K562 (cell line): ENCODE results near the gene TMCO1. TPM values are rescaled to one million over a fixed set of nuclear protein-coding genes. Genes with fewer than 3 reads are reported as not detected.
A peak's percentile ranks its signal among the peaks of the same experiment; 100 is the strongest.
"Not testable (repeated sequence)": the region's sequence is repeated elsewhere in the genome, so short reads cannot be mapped to it uniquely, and the experiment has no call there.

Experiments
- ATAC-seq: fragments of 200-7000 bp; cut with Tn5 transposase; 3 replicates; pipeline ENCODE4 v1.9.1; 2020; ENCODE audit warnings: moderate library complexity
- BruUV-seq: library from RNA; stranded (reverse); fragments of 400-500 nt; replicated peaks from 2 replicates; lab custom pipeline; 2021; lab: Mats Ljungman, UMichigan
- CTCF ChIA-PET: fragments of 300-600 bp; formaldehyde crosslinking; extraction: SDS; loops from one replicate; lab custom pipeline; 2021; ENCODE audit warnings: low intra/inter-chr PET ratio; lab: Yijun Ruan, JAX
- POLR2A ChIA-PET: fragments of 300-600, 350-650 bp; sonication (Branson Sonifier 250); formaldehyde crosslinking; extraction: SDS; loops from one replicate; lab custom pipeline; 2021; ENCODE audit warnings: antibody characterized with exemption, inconsistent platforms; lab: Yijun Ruan, JAX
- DNase-seq, 4 experiments: peaks; one replicate each; pipeline versions ENCODE4 v3.0.0 to v3.0.0-alpha.2; 2011 to 2018; ENCODE audit warnings: low spot score in 3 of 4, mixed read lengths in 3 of 4; ENCODE audit errors: extremely low read depth in 1 of 4
- FAIRE-seq: peaks from 2 replicates; lab custom pipeline; 2011; peaks lifted over from hg19 to GRCh38; lab: Jason Lieb, UNC
- H2AFZ ChIP-seq: 2 replicates; pipeline ENCODE4 v1.6.0; 2011; ENCODE audit warnings: low read depth, low read length, control low read depth, inconsistent platforms
- H3K27ac ChIP-seq: fragments of 200-600 bp; 3 replicates; pipeline ENCODE4 v1.8.0; 2011; ENCODE audit warnings: low read depth, mild to moderate bottlenecking, control low read depth, inconsistent platforms, low read length, moderate library complexity, mixed read lengths; ENCODE audit errors: extremely low read depth
- H3K27me3 ChIP-seq, 2 experiments: fragments of 300-600 bp in 1 of 2; 2 replicates in 1 of 2; 3 replicates in 1 of 2; pipeline versions ENCODE4 v1.6.0 to v1.8.0; 2011; ENCODE audit warnings: inconsistent platforms in 2 of 2, low read length in 2 of 2, mild to moderate bottlenecking in 1 of 2, mixed read lengths in 1 of 2, moderate library complexity in 1 of 2; ENCODE audit not compliant: control insufficient read depth in 2 of 2, insufficient read depth in 2 of 2
- H3K36me3 ChIP-seq: fragments of 300-600 bp; 3 replicates; pipeline ENCODE4 v1.8.0; 2011; ENCODE audit warnings: mild to moderate bottlenecking, low read length, inconsistent platforms; ENCODE audit not compliant: control insufficient read depth, insufficient read depth
- H3K4me1 ChIP-seq, 2 experiments: fragments of 200-600 bp in 1 of 2; replicated peaks in 1 of 2; 2 replicates in 1 of 2; 3 replicates in 1 of 2; pipeline versions ENCODE4 v1.5.1 to v1.8.0; 2011; ENCODE audit warnings: inconsistent platforms in 2 of 2, low read length in 2 of 2, mild to moderate bottlenecking in 1 of 2, mixed read lengths in 1 of 2, moderate library complexity in 1 of 2; ENCODE audit not compliant: control insufficient read depth in 2 of 2, insufficient read depth in 2 of 2
- H3K4me2 ChIP-seq: 2 replicates; pipeline ENCODE4 v1.6.1; 2011; ENCODE audit warnings: low read length, control low read depth, inconsistent platforms, mixed read lengths; ENCODE audit not compliant: insufficient read depth
- H3K4me3 ChIP-seq: fragments of 200-600 bp; sonication (generic), shearing (Covaris generic); 2 replicates; pipeline ENCODE4 v1.5.1; 2016; ENCODE audit warnings: control low read depth, inconsistent platforms
- H3K79me2 ChIP-seq: fragments of 200-600 bp; 3 replicates; pipeline ENCODE4 v1.8.0; 2011; ENCODE audit warnings: low read length, inconsistent platforms; ENCODE audit not compliant: control insufficient read depth, insufficient read depth
- H3K9ac ChIP-seq, 2 experiments: 2 replicates each; pipeline versions ENCODE4 v1.6.0 to v1.6.1; 2011; ENCODE audit warnings: low read depth in 2 of 2, low read length in 2 of 2, control low read depth in 1 of 2, inconsistent platforms in 1 of 2, mild to moderate bottlenecking in 1 of 2, mixed read lengths in 1 of 2; ENCODE audit not compliant: insufficient read depth in 1 of 2
- H3K9me1 ChIP-seq: one replicate; pipeline ENCODE4 v1.6.0; 2011; ENCODE audit warnings: inconsistent platforms, mild to moderate bottlenecking, low read length, moderate library complexity; ENCODE audit not compliant: control insufficient read depth, insufficient read depth
- H3K9me3 ChIP-seq: replicated peaks from 2 replicates; pipeline ENCODE4 v1.5.1; 2011; ENCODE audit warnings: low read depth, low read length, inconsistent platforms; ENCODE audit not compliant: control insufficient read depth, insufficient read depth
- H4K20me1 ChIP-seq: replicated peaks from 2 replicates; pipeline ENCODE4 v1.6.1; 2011; ENCODE audit warnings: low read length, inconsistent platforms, mixed read lengths; ENCODE audit not compliant: control insufficient read depth, insufficient read depth
- HOXB6 ChIP-seq: fragments of 250-450 bp; sonication (Bioruptor Pico); IDR thresholded peaks from 2 replicates; pipeline ENCODE4 v1.5.1; 2022; ENCODE audit warnings: mild to moderate bottlenecking, borderline replicate concordance
- ZNF41 ChIP-seq: fragments of 250-450 bp; sonication (Bioruptor Pico); conservative IDR thresholded peaks from 2 replicates; pipeline ENCODE4 v1.4.0; 2020; ENCODE audit warnings: mild to moderate bottlenecking
- WGBS: fragments of 100-300 bp; shearing (Covaris generic); methylation state at CpG from one replicate; pipeline ENCODE4 v1.1.6; 2016; ENCODE audit warnings: low coverage, mixed read lengths; ENCODE audit not compliant: insufficient coverage; ENCODE audit errors: missing lambda C conversion rate; 5-methylcytosine and 5-hydroxymethylcytosine counted together
- in situ Hi-C: fragments of 300-500 bp; cut with MboI; formaldehyde crosslinking; loops from 4 replicates; pipeline ENCODE4 v1.15.0; 2018; ENCODE audit warnings: inconsistent platforms, mixed read lengths
- intact Hi-C: fragments of 100-400 bp; cut with micrococcal nuclease; formaldehyde crosslinking; loops from 2 replicates; pipeline ENCODE4 v1.14.2; 2022
- polyA plus RNA-seq, 8 experiments: library from polyadenylated mRNA; depleted of rRNA in 4 of 8; stranded (reverse) in 5 of 8; unstranded in 3 of 8; fragments of >200 nt; fragmentation: Nextera tagmentation in 2 of 8; fragmentation: Illumina TruSeq in 1 of 8; extraction: Ambion mirVana in 2 of 8; extraction: Trizol in 1 of 8; gene quantifications; 2 replicates each; pipeline versions ENCODE4 v1.2.1 to v1.2.3, GENCODE V29; 2011 to 2014; ENCODE audit warnings: inconsistent platforms in 1 of 8, missing spikeins in 1 of 8
- total RNA-seq, 7 experiments: library from RNA; depleted of rRNA in 6 of 7; stranded (reverse); fragments of >200 nt in 6 of 7; fragmentation: Illumina TruSeq in 2 of 7; extraction: Trizol in 2 of 7; gene quantifications; 2 replicates each; pipeline versions ENCODE4 v1.2.1 to v1.2.3, GENCODE V29; 2011 to 2021; ENCODE audit warnings: low replicate concordance in 1 of 7
- TF ChIP-seq, protein P1 (sequence below): sonication (generic); formaldehyde crosslinking; IDR thresholded peaks from 2 replicates; pipeline ENCODE4 v1.8.1; 2023; ENCODE audit warnings: mild to moderate bottlenecking, missing genetic modification reagents
- TF ChIP-seq, protein P2 (sequence below): sonication (generic); formaldehyde crosslinking; IDR thresholded peaks from 2 replicates; pipeline ENCODE4 v1.8.0; 2022; ENCODE audit warnings: missing genetic modification reagents, mild to moderate bottlenecking, moderate library complexity, borderline replicate concordance

The TMCO1 gene
- total and polyA plus RNA-seq, 9 of the 15 experiments (the other 6 are each of a cell fraction or from before 2014, with no cell fraction given) = 69.3 to 561 (median 175) TPM

DNA sequence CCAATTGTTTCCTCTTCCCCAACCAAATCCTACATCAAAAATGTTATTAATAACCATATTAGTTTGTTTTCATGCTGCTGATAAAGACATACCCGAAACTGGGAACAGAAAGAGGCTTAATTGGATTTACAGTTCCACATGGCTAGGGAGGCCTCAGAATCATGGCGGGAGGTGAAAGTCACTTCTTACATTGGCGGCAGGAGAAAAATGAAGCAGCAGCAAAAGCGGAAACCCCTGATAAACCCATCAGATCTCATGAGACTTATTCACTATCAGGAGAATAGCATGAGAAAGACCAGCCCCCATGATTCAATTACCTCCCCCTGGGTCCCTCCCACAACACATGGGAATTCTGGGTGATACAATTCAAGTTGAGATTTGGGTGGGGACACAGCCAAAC lies 87.9 kb downstream of the TMCO1 start:
- BruUV-seq, FAIRE-seq, H3K79me2 ChIP-seq, ATAC-seq, CTCF ChIA-PET, POLR2A ChIA-PET, H4K20me1 ChIP-seq, in situ Hi-C loops, H3K4me1 ChIP-seq, DNase-seq, H3K9me1 ChIP-seq, H3K27ac ChIP-seq, H3K4me3 ChIP-seq, H3K9me3 ChIP-seq, H3K27me3 ChIP-seq, intact Hi-C loops, H2AFZ ChIP-seq, H3K9ac ChIP-seq, H3K4me2 ChIP-seq: not testable (repeated sequence)
- H3K36me3 ChIP-seq = peaks cover 67% of the 10 kb centered on the region
- TF ChIP-seq, protein P1, sequence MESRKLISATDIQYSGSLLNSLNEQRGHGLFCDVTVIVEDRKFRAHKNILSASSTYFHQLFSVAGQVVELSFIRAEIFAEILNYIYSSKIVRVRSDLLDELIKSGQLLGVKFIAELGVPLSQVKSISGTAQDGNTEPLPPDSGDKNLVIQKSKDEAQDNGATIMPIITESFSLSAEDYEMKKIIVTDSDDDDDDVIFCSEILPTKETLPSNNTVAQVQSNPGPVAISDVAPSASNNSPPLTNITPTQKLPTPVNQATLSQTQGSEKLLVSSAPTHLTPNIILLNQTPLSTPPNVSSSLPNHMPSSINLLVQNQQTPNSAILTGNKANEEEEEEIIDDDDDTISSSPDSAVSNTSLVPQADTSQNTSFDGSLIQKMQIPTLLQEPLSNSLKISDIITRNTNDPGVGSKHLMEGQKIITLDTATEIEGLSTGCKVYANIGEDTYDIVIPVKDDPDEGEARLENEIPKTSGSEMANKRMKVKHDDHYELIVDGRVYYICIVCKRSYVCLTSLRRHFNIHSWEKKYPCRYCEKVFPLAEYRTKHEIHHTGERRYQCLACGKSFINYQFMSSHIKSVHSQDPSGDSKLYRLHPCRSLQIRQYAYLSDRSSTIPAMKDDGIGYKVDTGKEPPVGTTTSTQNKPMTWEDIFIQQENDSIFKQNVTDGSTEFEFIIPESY (CRISPR knock-in tag) = 0 out of 2 replicates have a peak, but pooled peaks have one; percentile 58
- 89% methylated on average over 4 of the region's 4 CpGs for WGBS

DNA sequence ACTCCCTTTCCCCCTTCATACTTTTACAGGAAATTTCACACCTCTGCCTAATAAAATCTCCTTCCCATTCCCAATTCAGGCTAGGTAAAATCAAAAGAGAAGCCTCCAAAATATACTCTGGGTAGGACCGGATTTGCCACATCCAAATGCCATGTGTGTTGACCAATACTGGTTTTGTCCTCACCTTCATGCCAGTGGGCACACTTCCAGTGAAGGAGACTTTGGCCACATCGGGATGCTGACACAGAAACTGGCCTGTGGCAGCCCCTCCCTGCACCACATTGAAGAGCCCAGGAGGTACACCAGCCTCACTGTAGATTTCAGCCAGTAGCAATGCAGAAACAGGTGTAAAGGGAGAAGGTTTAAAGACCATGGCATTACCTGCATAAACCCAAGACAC lies 88.4 kb downstream of the TMCO1 start:
- no peaks in the 10 kb centered on the region for H3K9me3 ChIP-seq
- FAIRE-seq (no peak), ATAC-seq (no peak), DNase-seq (no peak)
- H3K4me2 ChIP-seq = no peak overlapping the region
- H3K27me3 ChIP-seq = no peaks in the 10 kb centered on the region
- intact Hi-C loops = no loop called here
- H2AFZ ChIP-seq = no peak overlapping the region
- BruUV-seq = no TSS peak
- CTCF ChIA-PET = no interaction called here
- no peak overlapping the region for H3K27ac ChIP-seq
- H3K36me3 ChIP-seq = peaks cover 67% of the 10 kb centered on the region
- H3K9ac ChIP-seq = no peak overlapping the region
- in situ Hi-C loops = no loop called here
- 83% methylated on average over 2 of the region's 2 CpGs for WGBS
- no peak overlapping the region for H3K4me3 ChIP-seq
- H3K79me2 ChIP-seq = peaks cover 5% of the 10 kb centered on the region; the same call in 1 of the 3 replicates
- H3K9me1 ChIP-seq = no peaks in the 10 kb centered on the region
- TF ChIP-seq, protein P2, sequence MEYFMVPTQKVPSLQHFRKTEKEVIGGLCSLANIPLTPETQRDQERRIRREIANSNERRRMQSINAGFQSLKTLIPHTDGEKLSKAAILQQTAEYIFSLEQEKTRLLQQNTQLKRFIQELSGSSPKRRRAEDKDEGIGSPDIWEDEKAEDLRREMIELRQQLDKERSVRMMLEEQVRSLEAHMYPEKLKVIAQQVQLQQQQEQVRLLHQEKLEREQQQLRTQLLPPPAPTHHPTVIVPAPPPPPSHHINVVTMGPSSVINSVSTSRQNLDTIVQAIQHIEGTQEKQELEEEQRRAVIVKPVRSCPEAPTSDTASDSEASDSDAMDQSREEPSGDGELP (CRISPR knock-in tag) = no peak
- no peak for TF ChIP-seq ZNF41 (CRISPR knock-in tag)
- no peak for TF ChIP-seq HOXB6
- TF ChIP-seq, all 486 proteins: peak for 0
- H4K20me1 ChIP-seq = no peaks in the 10 kb centered on the region
- H3K4me1 ChIP-seq = no peaks in the 10 kb centered on the region
- POLR2A ChIA-PET = no interaction called here
